DMS153 treated with DMSO at 0.1 percent for 48 hours (cell line): Measurements from ENCODE around the gene TRIM32.

ENCODE experiments used
- DNase-seq: peaks from one replicate; lab custom pipeline; 2025; ENCODE audit not compliant: unreplicated experiment; lab: John Stamatoyannopoulos, UW

Gene TRIM32

GRCh38 chr9:116703634-116704033, 16.5 kb downstream of the TRIM32 start:
- no peak for DNase-seq

GRCh38 chr9:116704470-116704869, 17.4 kb downstream of the TRIM32 start:
- no peak for DNase-seq

DNA sequence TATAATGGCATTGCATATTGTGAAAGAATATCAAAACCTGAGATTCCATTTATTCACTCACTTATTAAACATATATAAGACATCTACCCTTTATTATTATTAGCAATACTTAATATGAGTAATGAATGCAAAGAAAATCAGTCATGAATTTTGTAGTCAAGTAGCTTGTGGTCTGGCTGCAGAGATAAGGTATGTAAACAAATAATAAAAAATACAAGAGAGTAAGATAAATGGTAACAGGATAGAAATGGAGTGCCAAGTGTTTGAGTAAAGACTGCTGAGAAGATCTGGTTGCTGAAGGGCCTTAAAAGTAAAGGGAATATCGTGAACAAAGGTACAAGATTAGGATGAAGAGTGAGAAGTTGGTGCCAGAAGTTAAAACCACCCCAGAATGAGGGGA, 18.4 kb downstream of the TRIM32 start:
- DNase-seq = no peak

- no peak for DNase-seq
Measured at GRCh38 chr9:116706310-116707290, 19.5 kb downstream of the TRIM32 start.

DNA sequence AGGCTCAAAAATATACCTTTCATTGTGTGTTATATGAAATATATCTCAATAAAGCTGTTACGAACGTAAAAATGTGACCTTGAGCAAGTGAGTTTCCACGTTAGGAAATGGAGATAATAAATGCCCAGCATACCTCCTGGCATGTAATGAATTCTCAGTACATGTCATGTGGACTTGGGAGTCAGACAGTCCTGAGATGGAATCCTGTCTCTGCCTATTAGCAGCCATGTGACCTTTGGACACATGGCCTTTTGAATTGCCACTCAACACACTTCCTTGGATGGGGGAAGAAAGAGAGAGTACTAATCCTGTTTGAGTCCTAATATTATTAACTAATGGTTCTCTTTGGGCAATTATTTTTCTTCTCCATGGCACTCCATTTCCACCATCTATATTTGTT, 25.7 kb downstream of the TRIM32 start:
- DNase-seq = no peak

GRCh38 chr9:116713271-116713670, 26.2 kb downstream of the TRIM32 start:
- DNase-seq = peak; percentile 21

- no peak for DNase-seq
Measured at GRCh38 chr9:116715751-116716150, 28.6 kb downstream of the TRIM32 start.

GRCh38 chr9:116716438-116716837, 29.3 kb downstream of the TRIM32 start:
- DNase-seq = no peak

DNA sequence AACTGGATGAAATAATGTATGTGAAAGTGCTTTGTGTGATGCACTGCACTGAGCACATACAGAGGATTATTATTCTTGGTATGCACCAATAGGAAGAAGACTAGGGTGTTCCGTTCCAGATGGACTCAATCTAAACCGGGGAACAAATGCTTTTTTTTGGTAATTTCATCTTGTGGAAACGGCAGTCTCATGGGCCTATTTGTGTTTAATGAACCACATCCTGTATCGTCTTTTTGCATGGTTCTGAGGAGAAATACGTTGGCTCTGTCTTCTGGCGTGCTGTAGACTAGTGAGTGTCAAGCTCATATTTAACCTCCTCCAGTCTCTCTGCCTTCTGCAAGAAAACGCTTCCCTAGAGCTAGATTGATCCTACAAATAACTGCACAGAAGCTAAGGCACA, 30.0 kb downstream of the TRIM32 start:
- DNase-seq = no peak

DNA sequence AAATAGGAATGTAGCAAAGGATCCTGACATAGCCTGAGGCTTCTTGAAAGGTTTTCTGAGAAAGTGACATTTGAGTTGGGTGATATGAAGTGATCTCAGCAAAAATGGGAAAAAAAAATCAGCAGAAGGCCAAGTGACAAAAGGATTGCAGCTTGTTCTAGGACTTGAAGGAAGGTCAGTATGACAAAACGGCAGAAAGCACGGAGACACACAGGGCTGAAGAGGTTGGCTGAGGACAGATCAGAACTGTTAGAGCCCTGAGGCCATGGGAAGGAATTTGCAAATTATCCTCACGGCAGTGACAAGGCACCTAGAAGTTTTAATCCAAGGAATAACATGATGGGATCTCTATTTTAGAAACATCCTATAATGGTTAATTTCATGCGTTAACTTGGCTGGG, 31.0 kb downstream of the TRIM32 start:
- DNase-seq = no peak

DNA sequence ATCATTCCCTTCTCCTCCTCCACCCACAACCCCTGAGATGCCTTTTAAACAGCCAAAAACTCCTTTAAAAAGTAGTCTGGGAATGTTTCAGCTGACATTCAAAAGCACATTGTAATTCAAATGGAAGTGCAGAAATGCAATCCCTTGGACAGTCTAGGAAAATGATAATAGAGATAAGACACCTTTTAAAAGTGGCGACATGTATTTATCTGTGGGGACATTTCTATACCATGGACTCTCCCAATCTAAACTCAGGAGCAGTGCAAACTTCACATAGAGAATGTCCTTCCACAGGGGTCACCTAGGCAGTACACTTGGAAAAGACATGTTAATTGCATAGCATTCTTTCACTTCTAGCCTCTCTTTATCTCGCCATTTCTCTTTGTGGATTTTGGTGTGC, 33.0 kb downstream of the TRIM32 start:
- DNase-seq = no peak

DNA sequence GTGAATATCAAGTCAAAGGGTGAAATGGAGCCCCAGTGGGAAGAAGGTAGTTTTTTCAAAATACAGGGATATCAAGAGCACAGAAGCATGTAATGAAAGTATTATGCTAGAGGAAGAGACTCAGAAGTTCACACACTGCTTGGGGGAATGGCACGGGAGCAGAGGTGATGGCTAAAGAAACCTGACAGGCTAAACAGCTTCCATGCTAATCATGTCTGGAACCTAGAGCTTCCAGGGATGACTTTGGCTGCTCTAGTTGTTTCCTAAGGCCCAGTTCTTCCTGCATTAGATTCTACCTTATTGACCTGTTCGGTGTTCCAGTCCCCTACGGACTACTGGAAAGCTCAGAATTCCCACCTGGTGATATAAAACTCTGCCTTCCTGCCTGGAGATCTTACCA, 34.3 kb downstream of the TRIM32 start:
- no peak for DNase-seq

- DNase-seq = no peak
Measured at GRCh38 chr9:116721944-116722343, 34.8 kb downstream of the TRIM32 start.

DNA sequence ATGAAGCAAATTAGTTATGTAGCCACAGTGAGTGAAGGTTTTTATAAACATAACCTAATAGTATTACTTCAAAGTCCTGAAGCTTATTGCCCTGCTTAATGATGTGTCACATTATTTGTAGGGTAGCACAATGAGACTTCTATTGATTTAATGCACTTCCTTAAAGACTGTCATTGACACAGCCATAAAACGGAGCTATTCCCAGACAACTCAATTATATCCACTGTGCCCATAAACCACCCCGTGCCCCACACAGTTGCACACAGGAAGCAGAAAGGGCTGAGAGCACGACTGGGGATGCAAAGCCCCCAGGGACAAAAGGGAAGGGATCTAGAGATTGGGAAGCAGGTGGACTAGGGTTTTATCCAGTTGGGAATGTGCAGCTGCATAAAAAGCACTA, 37.0 kb downstream of the TRIM32 start:
- peak; percentile 57 for DNase-seq

DNA sequence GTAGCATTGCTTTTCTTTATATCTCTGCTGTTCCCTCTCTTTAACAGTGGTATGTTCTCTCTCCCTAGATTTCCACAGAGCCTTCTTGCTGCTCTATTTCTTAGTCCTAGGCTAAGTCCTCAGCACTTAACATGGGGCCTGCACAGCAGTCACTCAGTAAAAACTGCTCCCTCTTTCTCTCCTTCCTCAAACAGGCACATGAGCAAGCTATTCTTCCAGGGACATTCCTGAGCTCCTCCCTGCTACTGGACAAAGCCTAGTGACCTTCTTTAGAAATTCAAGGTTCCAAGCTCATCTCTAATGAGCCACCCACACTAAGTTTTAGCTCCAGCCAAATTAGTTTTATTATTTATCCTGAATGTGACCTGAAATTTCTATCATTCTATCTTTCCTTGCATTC, 39.5 kb downstream of the TRIM32 start:
- DNase-seq = no peak

DNA sequence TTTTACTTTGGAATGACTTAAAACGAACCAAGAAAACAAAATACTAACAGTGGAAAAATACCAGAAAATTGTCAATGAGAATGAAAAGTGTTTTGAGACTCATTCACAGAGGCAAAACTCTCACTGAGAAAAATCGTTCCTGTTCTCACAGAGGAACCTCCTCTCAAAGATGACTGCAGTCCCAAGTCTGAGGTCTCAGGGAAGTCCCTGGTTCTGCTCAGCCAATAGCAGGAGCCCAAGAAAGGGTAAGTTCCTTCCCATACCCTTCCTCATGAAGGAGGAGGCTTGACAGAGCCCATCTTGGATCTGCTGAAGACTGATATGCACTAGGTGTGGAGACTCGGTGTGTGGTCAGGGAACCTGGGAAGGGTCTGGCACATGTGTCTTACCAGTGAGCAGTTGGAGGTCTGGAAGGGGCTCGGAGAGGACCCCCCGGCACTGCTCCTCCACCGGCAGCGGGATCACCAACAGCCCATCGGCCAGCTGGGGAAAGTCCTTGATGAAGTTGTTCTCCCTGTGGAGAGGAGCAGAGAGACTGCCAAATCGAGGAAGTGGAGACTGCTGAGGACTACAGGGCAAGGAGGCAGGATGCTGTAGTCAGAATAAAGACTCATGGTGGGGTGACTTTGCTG, 46.0 kb downstream of the TRIM32 start:
- DNase-seq = no peak

- DNase-seq = no peak
Measured at GRCh38 chr9:116736399-116737151, 49.5 kb downstream of the TRIM32 start.

DNA sequence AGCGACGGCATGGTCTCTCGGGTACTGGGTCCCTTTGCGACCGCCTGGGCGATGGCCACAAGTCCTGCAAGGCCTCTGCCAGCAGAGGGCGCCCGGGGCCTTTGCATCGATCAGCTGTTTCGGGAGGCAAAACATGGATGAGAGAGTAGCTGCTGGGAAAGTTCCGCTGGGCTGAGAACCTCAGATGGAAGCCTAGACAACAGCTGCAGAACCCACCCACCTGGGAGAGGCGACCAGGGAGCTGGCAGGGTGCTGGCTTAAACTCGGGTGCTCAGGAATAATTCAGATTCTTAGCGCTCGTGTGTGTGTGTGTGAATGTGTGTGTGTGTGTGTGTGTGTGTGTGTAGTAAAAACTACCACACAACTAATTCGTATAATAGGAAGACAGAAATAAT, 50.0 kb downstream of the TRIM32 start:
- DNase-seq = peak; percentile 42

DNA sequence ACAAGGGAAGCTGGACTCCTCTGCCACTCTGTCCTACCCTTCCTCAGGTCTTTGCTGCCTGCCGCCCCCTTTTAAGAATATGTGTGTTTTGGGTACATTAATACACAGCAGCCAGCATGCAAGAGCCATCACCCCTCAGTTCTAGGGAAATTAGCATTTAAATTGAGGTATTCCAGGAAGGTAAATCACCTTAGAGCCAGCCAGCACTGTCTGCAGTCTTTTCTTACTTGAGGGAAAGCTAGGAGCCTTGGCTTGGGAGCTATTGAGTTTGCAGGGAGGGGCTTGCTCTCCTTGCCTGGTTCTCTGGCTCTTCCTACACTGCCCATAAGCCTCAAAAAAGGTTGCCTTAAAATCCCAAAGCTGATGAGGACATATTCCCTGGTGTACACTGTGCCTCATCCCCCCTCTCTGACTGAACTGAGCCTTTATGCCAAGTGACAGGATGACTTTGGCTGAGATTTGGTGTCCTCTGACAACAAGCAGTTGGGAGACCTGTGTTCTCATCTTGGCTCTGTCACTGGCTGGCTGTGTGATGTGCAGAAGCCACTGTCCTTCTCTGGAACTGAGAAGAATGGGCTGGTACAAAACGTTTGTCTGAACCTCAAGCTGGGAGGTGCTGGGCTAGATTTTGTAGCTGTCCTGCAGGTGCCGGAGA, 54.1 kb downstream of the TRIM32 start:
- DNase-seq = no peak

GRCh38 chr9:116741742-116742141, 54.6 kb downstream of the TRIM32 start:
- no peak for DNase-seq

GRCh38 chr9:116749176-116749575, 62.1 kb downstream of the TRIM32 start:
- DNase-seq = no peak
